H1 (cell line): ENCODE measurements around the gene CENPF. TPM values are rescaled to one million over a fixed set of nuclear protein-coding genes. Genes with fewer than 3 reads are reported as not detected.

ENCODE experiments used
- HDAC2 ChIP-seq, 2 experiments: fragments of 300-600 bp in 1 of 2; sonication (generic) in 1 of 2; IDR thresholded peaks; 2 replicates each; pipeline ENCODE4 v1.6.1; 2011 to 2012; ENCODE audit warnings: low read depth in 2 of 2, low read length in 2 of 2, mild to moderate bottlenecking in 2 of 2, moderate library complexity in 2 of 2, borderline replicate concordance in 1 of 2, inconsistent platforms in 1 of 2
- NRF1 ChIP-seq: IDR thresholded peaks from 2 replicates; pipeline ENCODE4 v1.6.1; 2011; ENCODE audit warnings: mild to moderate bottlenecking, low read depth, low read length, improper control_type of control experiment
- polyA plus RNA-seq, 7 experiments: library from polyadenylated mRNA; depleted of rRNA in 3 of 7; stranded (reverse) in 5 of 7; unstranded in 2 of 7; fragments of >200 nt in 5 of 7; fragments of 200-250 nt in 2 of 7; gene quantifications; 1 replicate in 5 of 7; 2 replicates in 1 of 7; 4 replicates in 1 of 7; pipeline versions ENCODE4 v1.2.1 to v1.2.3, GENCODE V29; 2011 to 2013; ENCODE audit warnings: missing spikeins in 2 of 7, mixed read lengths in 2 of 7
- total RNA-seq: library from RNA; stranded (reverse); fragmentation: NEBNext Ultra II Directional; extraction: Animal tissue kit (Norgen Biotek cat#: 25700); gene quantifications from 2 replicates; pipeline ENCODE4 v1.2.1, GENCODE V29; 2021

The CENPF gene
- total and polyA plus RNA-seq, 2 of the 8 experiments (the other 6 are each of a cell fraction or from before 2014, with no cell fraction given) = 13.7 to 170 TPM

GRCh38 chr1:214566158-214567104 is 36.6 kb upstream of the CENPF start (continued):
- no peak for TF ChIP-seq HDAC2 (IDR thresholded peaks at IDR 0.05; ENCODE audit: borderline replicate concordance in 1 of 2, low read depth in 2 of 2, low read length in 2 of 2)
- no peak for TF ChIP-seq NRF1
